ENCODE results near the gene ACSS3. TPM values are rescaled to one million over a fixed set of nuclear protein-coding genes. Genes with fewer than 3 reads are reported as not detected.
"Not testable (repeated sequence)": the region's sequence is repeated elsewhere in the genome, so short reads cannot be mapped to it uniquely, and the experiment has no call there.

The ACSS3 gene, protein sequence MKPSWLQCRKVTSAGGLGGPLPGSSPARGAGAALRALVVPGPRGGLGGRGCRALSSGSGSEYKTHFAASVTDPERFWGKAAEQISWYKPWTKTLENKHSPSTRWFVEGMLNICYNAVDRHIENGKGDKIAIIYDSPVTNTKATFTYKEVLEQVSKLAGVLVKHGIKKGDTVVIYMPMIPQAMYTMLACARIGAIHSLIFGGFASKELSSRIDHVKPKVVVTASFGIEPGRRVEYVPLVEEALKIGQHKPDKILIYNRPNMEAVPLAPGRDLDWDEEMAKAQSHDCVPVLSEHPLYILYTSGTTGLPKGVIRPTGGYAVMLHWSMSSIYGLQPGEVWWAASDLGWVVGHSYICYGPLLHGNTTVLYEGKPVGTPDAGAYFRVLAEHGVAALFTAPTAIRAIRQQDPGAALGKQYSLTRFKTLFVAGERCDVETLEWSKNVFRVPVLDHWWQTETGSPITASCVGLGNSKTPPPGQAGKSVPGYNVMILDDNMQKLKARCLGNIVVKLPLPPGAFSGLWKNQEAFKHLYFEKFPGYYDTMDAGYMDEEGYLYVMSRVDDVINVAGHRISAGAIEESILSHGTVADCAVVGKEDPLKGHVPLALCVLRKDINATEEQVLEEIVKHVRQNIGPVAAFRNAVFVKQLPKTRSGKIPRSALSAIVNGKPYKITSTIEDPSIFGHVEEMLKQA
- 22.9 to 24.3 TPM (median 23.4 TPM) in 3 replicates for total RNA-seq

GRCh38 chr12:81077686-81078441 is at the start of gene ACSS3:
Gene ACSS3, plus strand, starts transcription at chr12:81078079. Its CDS starts 42 bp downstream, at chr12:81078121.
- peak within 1 kb of the TSS; percentile 80 for H3K4me3 Mint-ChIP-seq
- H3K36me3 Mint-ChIP-seq, result no peaks in the 10 kb centered on the region
- TF ChIP-seq, protein P1, sequence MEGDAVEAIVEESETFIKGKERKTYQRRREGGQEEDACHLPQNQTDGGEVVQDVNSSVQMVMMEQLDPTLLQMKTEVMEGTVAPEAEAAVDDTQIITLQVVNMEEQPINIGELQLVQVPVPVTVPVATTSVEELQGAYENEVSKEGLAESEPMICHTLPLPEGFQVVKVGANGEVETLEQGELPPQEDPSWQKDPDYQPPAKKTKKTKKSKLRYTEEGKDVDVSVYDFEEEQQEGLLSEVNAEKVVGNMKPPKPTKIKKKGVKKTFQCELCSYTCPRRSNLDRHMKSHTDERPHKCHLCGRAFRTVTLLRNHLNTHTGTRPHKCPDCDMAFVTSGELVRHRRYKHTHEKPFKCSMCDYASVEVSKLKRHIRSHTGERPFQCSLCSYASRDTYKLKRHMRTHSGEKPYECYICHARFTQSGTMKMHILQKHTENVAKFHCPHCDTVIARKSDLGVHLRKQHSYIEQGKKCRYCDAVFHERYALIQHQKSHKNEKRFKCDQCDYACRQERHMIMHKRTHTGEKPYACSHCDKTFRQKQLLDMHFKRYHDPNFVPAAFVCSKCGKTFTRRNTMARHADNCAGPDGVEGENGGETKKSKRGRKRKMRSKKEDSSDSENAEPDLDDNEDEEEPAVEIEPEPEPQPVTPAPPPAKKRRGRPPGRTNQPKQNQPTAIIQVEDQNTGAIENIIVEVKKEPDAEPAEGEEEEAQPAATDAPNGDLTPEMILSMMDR (IDR thresholded peaks at IDR 0.05; ENCODE audit: unreplicated experiment), result no peak
- H3K4me1 Mint-ChIP-seq, result peaks cover 44% of the 10 kb centered on the region
- peak in 1 of 2 experiments; percentile 51 for DNase-seq (ENCODE audit: low spot score in 2 of 2, unreplicated experiment in 2 of 2)
- no peaks in the 10 kb centered on the region for H3K27me3 Mint-ChIP-seq (ENCODE audit: low read depth)
- peaks cover 4% of the 10 kb centered on the region for H3K9me3 Mint-ChIP-seq
- H3K27ac Mint-ChIP-seq, result peak within 1 kb of the TSS; percentile 71

- no peak overlapping the region for H3K27ac Mint-ChIP-seq
- H3K9me3 Mint-ChIP-seq, result peaks cover 4% of the 10 kb centered on the region
- no peaks in the 10 kb centered on the region for H3K27me3 Mint-ChIP-seq (ENCODE audit: low read depth)
- no peaks in the 10 kb centered on the region for H3K36me3 Mint-ChIP-seq
- no peak overlapping the region for H3K4me3 Mint-ChIP-seq
- H3K4me1 Mint-ChIP-seq, result no peaks in the 10 kb centered on the region
- DNase-seq (ENCODE audit: low spot score in 2 of 2, unreplicated experiment in 2 of 2), result no peak
- TF ChIP-seq, protein P1 (IDR thresholded peaks at IDR 0.05; ENCODE audit: unreplicated experiment), result no peak
Measured at GRCh38 chr12:81034926-81035325, 43.0 kb upstream of the ACSS3 start.

DNA sequence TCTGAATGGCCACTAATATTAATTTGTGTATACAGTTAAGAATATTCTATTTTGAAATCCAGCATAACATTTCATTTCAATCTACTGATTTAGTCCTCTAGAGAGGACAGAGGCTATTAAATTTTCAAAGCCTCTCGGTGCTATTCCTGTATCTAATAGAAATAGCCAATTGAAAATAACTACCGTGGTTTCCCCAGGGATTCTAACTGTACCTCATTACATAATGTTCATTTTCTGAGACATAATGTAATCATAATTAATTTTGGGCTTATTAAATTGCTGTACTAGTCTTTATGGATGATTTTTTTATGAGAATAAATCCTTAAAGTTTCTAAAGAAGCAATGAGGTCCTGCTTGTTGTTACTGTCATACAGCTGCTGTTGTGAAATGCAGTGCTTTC is 38.6 kb upstream of the ACSS3 start:
- no peaks in the 10 kb centered on the region for H3K36me3 Mint-ChIP-seq
- no peak overlapping the region for H3K27ac Mint-ChIP-seq
- DNase-seq (ENCODE audit: low spot score in 2 of 2, unreplicated experiment in 2 of 2), result no peak
- no peaks in the 10 kb centered on the region for H3K4me1 Mint-ChIP-seq
- H3K27me3 Mint-ChIP-seq (ENCODE audit: low read depth), result no peaks in the 10 kb centered on the region
- TF ChIP-seq, protein P1 (IDR thresholded peaks at IDR 0.05; ENCODE audit: unreplicated experiment), result no peak
- no peak overlapping the region for H3K4me3 Mint-ChIP-seq
- H3K9me3 Mint-ChIP-seq, result no peaks in the 10 kb centered on the region

DNA sequence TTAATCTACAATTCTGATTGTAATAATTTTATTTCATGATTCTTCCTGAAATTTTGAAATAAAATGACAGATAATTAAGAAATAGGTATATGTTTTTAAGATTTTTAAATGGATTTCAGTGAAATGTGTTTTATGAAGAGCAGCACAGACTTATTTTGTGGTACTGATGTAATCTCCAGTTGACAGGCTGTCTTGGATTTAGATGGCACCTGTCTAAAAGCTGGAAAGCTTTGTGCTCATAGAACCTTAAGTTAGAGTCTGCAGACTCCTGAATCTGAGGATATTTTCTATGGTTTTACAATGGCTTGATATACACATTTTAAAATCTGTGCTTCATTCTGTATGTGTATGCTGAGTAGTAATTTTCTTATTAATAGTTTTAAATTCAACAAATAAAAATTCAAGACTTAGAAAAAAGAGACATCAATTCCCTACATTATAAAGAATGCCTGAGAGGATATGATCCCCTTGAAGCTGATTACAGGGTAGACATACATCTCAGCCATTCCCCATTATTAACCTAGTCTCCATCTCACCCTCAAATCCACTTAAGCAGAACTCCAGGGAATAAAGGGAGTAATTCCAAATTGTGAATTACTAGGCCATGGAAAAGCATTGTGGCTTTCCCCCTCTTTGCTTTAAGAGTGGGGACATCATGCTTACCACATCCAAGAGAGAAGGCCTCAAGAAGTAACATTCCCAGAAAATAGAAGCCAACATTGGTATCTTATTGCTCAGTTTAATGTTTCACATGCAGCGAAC is 33.7 kb upstream of the ACSS3 start:
- Mint-ChIP-seq H3K4me3 (no peak overlapping the region), H3K9me3 (no peaks in the 10 kb centered on the region), H3K27ac (no peak overlapping the region), H3K36me3 (no peaks in the 10 kb centered on the region), H3K27me3 (ENCODE audit: low read depth) (no peaks in the 10 kb centered on the region), H3K4me1 (no peaks in the 10 kb centered on the region)
- TF ChIP-seq, protein P1 (IDR thresholded peaks at IDR 0.05; ENCODE audit: unreplicated experiment), result no peak
- no peak for DNase-seq (ENCODE audit: low spot score in 2 of 2, unreplicated experiment in 2 of 2)

- H3K27ac Mint-ChIP-seq; DNase-seq (ENCODE audit: low spot score in 2 of 2, unreplicated experiment in 2 of 2); H3K4me3 Mint-ChIP-seq; H3K36me3 Mint-ChIP-seq; H3K4me1 Mint-ChIP-seq; H3K27me3 Mint-ChIP-seq (ENCODE audit: low read depth): not testable (repeated sequence)
- H3K9me3 Mint-ChIP-seq, result peaks cover 21% of the 10 kb centered on the region
Measured at GRCh38 chr12:81064971-81065370, 12.9 kb upstream of the ACSS3 start.

All from mesothelial cell of epicardium (in vitro differentiated cells).